Epidermal melanocyte (primary cell): ENCODE data around the gene LGALSL.
"Not testable (repeated sequence)": the region's sequence is repeated elsewhere in the genome, so short reads cannot be mapped to it uniquely, and the experiment has no call there.

Experiments used
- DNase-seq: peaks from one replicate; pipeline ENCODE4 v3.0.0; 2011; ENCODE audit warnings: low spot score; ENCODE audit not compliant: insufficient read length

The LGALSL gene

DNA sequence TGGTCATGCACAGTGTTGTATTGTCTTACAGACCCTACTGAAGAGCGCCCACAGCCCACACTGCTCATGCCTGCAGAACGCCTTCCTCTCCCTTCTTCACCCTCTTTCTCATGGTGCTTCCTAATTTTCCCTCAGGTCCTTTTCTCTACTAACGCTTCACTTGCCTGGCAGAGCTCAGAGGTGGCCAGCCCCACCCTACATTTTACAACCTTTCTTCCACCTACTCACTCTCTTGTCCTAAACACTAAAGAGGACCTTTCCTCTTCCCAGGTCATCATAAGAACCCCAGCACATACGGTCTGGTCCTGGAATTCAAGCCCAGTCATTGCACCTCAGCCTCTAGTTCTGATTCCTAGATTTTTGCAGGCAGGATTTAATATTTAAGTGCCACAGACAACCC, 11.7 kb upstream of the LGALSL start:
- DNase-seq: no peak

DNA sequence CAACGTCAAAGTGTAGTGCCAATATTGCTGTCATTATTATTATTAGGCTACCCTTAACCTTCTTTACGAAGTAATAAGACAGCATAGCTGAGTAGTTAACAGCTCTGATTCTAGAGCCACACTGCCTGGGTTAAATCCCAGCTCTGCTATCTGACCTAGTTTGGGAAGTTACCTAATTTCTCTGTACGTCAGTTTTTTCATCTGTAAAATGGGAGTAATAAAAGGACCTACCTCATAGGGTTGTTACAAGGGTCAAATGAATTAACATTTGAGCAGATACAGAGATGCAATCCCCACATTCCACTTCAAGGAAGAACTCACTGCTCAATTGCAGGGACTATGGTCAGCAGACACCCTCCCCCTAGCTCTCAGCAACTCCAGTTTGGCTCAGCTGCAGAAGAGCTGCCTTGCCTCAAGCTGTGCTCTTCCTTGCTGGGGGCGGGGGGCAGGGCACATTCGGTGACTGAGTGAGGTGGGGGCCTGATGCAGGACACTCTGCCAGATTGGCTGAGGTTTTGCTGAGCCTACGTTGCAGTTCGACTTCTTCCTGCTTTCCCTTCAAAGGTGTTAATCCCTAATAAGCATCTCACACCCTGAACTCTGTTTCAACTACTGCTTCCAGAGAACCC, 11.0 kb upstream of the LGALSL start:
- no peak for DNase-seq

DNA sequence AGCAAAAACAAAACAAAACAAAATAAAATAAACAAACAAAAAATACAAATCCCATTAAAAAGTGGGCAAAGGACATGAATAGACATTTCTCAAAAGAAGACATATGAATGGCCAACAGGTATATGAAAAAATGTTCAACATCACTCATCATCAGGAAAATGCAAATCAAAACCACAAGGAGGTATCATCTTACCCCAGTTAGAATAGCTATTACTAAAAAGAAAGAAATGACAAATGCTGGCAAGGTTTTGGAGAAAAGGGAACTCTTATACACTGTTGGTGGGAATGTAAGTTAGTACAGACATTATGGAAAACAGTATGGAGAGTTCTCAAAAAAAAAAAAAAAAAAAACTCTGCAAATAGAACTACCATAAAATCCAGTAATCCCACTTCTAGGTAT, 8.0 kb upstream of the LGALSL start:
- not testable (repeated sequence) for DNase-seq

DNA sequence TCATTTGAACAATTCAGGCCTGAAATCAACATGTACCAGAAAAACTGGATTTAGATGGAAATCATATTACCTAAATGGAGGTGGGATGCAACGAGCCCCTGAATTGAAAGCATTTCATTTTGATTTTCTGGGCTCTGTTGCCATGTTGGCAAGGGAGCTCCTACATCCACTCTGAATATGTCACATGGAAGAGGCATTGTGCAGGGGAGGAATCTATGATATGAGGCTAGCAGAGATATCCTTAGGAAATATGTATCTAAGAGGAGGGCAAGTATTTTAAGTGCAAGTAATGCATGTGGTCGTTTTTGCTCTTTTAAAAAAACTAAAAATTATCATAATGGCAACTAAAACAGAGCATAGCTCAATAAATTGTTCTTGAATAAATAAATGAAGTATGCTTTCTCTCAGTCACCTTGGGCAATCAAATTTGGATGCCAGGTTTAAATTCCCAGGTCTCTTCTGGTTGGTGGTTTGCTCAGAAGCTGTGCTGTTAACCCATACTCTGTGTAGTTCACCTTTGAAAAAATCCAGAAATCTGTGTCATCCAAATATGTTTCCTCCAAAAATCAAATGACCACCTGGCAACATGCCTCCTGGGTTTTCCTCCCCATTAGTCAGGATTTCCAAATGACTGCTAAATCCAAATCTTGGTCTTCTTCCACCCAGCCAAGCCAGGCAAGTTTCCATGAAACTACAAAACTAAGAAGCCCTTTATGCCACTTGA, 6.5 kb upstream of the LGALSL start:
- no peak for DNase-seq

DNA sequence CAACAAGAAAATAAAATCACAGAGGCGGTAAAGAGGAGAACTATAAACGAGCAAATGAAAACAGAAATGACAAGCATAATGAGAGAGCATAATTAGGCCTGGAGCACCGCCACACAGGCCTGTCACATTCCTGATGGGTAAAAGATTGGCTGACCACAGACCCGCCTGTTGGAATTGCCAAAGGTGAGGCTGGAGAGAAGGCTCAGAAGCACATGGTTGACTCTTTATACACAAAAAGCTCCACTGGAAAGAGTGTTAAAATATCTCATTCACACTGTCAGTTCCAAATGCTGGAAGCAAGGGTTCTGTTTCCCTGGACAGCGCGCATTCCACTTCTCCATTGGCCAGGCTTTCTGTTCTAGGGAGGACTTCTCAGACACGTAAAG, 5.9 kb upstream of the LGALSL start:
- DNase-seq: no peak

DNA sequence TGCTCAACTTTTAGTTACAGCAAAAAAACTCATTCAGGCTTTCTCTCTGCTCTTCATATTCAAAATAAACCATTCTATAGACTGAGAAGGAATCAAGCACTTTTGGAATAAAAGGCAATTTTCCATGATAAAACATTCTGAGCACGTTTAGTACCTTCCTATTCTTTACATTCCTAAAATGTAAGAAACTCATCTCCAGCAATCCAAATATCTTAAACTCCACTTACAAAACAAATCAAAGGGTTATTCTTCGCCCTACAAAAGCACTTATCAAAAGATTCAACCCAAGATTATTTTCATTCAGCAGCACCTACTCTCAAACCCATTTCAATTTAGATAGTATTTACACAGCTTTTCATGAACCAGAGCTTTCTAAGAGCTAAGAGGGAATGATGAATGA, 2.9 kb upstream of the LGALSL start:
- no peak for DNase-seq

DNA sequence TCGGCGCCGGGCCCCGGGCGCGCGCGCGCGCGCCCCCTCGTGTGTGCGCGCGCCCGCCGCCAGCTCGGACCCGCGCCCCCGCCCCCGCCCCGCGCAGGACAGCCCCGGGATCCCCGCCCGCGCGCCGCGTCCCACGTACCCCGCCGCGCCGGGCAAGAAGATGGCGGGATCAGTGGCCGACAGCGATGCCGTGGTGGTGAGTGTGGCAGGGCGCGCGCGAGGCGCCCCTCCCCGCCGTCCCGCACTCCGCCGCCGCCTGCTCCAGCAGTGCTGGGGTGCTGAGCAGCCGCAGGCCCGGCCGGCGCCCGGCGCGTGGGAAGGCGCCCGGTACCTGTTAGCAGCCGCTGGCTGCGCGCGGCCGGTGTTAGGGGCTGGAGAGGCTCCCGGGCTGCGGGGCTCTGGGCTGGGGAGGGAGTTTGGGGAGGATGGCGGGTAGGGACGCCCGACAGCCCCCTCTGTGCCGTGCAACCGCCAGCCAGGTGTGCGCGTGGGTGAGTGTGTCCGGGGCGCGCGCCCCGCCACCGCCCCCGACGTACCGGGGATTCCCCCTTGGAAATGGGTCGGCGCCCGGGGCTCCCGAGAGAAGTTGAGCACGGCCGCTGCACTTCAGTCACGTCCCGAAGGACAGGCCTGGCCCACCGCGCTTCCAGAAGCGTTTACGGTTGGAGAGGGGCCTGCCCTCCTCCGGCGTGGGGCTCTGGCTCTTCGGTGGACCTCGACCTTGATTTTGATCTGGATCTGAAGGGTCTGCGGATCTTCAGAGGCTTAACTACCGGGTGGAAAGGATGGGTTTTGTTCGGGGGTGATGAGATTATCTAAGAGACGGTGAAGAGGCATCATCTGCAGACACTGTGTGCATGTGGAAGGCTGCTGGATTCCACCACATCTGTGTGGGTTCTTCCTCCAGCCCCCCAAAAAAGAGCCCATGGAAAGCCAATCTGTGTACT, 697 bp downstream of the LGALSL start:
- peak; percentile 55 for DNase-seq

DNA sequence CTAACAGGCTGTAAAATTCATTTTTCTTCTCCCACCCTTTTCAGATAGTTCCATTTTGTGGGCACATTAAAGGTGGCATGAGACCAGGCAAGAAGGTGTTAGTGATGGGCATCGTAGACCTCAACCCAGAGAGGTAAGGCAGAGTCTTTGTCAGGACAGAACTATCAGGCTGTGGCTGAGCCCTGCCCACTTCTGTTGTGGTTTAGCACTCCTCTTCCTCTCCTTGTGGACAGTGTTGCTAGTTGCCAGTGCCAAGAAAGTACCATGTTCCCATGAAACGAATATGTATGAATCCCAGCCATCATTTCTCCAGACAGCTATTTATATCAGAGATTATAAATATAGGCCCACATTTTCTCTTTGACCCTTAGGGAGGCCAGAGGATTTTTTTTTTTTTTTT, 1.6 kb downstream of the LGALSL start:
- no peak for DNase-seq

DNA sequence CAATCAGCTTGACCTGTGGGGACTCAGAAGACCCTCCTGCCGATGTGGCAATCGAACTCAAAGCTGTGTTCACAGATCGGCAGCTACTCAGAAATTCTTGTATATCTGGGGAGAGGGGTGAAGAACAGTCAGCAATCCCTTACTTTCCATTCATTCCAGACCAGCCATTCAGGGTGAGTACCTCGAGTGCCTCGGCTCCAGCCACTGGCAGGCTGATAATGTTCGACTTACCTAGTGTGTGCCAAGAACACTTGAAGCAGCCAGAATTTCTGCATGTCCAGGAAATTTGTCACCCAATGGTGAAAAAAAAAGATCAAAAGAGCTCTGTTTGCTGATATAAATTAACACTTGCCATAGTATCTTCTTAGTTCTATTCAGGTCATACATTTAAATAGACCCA, 2.3 kb downstream of the LGALSL start:
- no peak for DNase-seq

DNA sequence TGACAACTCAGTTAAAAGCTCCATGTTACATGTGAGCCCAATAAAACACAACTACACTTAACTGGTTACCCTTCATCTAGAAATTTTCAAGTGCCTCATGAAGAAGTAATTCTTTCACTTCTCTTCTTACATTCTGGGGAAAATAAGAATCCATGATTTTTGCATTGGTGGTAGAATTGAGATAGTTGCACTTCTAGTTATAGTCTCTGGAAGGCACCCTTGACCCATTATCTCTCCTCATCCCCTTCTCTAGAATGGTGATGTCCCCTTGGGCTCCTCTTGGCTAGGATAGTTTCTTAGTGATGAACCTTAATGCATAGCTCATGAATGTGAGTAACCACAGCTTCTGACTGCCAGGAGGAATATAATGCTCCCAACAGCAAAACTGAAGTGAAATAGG, 3.6 kb downstream of the LGALSL start:
- DNase-seq: no peak

DNA sequence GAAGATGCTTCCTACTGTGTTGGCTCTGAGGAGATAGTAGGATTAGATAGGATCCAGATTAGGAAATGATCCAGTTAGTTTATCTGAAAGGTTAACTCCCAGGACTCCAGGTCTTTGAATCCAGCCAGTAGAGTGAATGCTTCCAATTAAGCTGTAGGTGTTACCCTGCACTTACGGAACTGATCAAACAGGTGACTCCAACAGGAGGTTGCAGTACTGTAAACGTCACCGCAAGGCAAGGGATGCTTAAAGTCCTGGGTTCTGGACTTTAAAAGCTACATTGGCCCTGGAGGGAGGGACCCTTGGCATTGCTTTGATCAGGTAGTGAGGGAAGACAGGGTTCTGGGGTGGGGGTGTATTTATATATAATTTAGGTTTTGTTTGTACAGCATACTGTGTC, 5.6 kb downstream of the LGALSL start:
- no peak for DNase-seq

DNA sequence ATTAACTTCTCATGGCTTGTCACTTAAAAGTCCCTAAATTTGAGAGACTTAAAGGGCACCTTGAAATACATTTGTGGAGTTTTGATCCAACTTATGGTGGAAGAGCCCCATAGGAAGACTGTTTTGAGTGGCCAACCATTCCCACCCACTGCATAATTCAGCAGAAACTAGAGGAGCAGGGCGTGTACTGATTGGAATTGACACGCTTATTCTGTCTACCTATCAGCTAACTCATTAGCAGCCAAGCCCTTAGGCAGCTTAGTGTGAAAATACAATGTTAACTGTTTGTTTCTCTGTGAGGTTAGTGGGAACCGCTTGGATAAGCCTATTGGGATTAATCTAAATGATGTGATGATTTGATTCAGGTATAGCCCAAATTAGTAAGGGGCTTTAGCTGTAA, 6.4 kb downstream of the LGALSL start:
- no peak for DNase-seq

DNA sequence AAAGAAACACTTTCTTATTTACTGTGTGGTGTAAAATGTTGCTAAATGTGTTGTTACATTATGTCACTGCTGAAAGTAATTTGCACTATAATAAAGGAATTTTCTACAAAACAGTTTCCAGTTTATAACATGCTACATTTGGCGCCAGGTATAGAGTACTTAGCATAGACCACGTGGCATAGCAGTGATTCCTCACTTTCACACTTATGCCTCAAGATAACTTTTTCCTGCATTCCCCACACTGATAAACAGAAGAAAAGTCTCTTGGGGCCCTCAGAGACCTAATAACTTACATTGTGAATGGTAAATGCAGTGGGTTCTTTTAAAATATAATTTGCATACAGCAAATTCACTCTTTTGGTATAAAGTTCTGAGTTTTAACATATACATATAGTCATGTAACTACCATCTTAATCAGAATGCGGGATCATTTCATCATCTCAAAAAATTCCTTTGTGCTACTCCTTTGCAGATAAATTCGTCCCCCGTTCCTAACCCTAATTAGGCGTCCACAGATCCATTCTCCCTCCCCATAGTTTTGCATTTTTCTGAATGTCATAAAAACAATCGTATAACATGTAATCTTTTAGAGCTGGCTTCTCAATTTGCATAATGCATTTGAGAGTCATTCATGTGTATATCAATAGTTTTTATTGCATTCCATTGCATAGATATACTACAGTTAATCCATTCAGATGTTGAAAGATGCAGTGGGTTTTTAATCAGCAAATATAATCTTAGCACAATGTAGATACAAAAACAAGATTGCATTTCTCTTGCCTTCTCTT, 7.5 kb downstream of the LGALSL start:
- no peak for DNase-seq

DNA sequence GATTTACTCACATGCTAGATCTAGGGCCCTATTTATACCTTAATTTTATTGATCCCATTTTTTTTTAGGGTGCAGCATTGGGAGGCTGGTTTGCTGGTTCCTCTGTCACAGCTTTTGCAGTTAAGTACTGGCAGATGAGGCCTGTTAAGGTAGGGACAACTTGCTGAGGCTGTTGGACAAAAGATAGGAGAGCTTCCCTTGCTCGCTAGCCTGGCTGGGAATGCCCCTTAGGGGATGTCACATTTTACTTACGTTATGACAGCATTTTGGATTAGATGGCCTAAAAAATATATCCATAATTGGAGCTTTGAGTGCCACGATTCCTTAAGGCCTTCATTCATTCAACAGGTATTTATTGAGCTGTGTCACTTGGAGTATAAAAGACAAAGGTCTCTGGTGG, 8.2 kb downstream of the LGALSL start:
- DNase-seq: no peak

DNA sequence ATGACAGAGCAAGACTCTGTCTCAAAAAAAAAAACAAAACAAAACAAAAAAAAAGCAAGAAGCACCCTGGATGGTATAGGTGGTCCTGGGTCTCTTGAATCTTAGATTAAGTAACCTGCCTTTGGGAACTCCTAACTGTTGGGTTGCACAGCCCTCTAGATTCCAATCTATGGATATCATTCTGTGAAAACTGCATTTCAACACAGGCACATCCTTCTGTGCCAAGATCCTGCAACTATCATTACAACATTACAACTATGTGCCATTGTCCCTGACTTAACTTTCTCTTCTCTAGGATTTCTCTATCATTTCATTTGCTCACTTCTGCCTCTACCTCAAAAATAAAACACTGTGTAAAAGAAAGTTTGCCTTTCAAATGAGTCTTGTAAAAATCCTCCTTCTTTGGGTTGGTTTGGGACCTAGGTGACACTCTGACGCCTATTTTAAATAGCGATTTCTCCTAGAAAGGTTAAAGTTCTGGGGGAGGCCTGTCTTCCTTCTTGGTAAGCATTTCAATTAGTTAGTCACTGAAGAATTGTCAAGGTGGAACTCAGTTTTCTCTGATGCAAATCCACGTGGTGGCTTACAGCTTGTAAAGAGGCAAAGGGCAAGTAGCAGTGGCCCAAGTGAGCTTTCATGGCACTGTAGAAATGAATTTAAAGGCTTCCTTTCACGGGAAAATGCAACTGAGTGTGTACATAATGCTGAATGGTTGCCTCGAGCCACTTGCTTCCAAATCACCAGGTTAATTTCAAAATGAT, 9.2 kb downstream of the LGALSL start:
- no peak for DNase-seq

DNA sequence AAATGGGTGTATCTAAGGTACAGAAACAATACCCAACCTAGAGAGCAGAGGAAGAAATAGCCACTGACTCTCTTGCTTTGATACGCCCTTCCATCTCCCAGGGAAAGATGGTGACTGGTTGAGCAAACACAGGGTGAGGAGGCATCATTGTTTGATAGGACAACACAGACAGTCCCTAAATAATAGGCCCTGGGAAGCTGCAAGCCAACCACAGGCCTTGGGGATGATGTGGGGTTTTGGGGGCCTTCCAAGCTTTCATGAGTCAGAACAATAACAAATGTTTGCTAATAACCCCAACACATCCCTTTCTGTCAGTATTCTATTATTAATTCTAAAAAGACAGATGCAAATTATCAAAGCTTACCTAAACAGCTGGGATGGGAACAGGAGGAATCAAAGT, 9.8 kb downstream of the LGALSL start:
- no peak for DNase-seq

DNA sequence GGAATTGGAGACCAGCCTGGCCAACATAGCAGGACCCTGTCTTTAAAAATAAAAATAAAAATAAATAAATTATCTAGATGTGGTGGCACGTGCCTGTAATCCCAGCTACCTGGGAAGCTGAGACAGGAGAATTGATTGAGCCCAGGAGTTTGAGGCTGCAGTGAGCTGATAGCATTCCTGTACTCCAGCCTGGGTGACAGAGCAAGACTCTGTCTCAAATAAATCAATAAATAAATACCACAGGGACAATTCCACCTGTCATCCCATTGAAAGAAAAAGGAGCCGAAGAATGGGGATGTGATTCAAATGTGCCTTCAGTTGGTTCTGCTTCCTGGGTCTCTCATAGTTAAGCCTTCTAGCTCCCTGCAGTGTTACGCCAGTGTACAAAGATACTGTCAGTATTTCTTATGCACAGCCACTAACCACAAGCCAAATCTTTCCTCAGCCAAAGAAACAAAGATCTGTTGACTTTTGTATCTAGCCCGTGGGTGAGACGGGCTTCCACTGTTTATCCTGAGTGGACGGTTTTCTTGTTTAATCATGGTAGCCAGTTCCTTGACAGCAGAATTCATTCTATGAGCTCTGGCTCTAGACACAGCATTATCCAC, 12.6 kb downstream of the LGALSL start:
- DNase-seq: no peak

DNA sequence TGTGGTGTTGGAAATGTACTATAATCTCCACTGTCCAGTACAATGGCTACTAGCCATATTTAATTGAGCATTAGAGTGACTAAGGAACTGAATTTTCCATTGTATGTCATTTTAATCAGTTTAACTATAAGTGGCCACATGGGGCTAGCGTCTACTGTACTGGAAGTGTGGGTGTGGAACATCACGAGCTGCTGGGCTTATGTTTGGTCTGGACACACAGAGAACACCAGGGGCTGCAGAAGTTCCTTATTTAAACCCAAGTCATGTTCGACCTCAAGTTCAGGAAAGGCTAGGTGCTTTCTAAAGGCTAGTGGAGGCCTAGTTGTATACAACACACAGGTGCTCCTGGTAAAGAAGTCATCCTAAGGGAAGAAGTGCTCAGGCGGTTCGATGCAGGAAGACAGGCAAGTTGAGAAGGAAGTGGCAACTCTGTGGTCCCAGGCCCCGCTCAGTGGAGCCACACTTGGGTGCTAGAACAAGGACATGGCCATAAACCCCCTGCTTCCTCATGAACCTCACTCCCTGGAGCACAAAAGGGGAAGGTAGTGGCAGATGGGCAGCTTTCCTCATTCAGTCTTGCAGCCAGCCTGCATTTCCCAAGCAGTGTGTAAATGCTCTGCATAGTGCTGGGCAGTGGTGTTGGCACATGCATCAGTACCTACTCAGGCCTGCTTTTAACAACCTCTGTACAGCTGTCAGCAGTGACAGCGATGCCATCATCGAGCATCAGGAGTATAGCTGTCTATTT, 13.3 kb downstream of the LGALSL start:
- no peak for DNase-seq

DNA sequence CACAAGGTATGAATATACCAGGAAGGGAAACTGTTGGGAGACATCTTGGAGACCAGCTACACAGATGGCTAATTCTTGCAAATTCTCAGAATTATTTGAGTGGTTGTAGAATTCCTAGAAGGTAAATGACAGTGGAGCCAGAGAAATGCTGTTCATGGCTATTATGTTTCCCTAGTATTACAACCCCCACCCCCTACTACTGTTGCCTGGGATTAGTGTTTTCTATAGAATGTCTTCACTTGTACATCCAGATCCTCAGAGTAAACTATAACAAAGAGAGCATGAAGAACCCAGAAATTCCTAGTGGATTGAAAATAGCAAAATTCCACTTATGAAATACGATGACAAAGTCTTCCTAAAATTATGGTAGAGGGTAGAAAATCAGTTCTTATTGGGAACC, 15.3 kb downstream of the LGALSL start:
- DNase-seq: no peak

DNA sequence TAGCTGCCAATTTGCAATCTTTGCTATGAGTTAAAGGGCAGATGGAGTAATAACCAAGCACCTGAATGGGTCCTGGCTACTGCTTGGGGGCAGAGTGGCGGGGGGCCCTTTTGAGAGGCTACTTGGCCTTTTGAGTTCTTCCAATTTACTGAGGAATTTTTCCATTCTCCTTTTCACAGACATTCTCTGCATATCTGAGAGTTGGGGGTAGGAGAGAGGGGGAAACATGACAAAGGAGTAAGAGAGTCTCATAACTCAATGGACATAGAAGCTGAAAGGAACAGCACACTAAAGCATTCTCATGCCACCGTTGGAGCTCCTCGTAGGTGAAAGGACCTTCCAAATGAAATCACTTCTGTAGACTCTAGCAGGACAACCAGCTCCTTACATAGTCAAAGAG, 16.1 kb downstream of the LGALSL start:
- no peak for DNase-seq
